ENCODE data around the gene PYGB.

The PYGB gene

GRCh38 chr20:25203871-25204320 is 44.0 kb upstream of the PYGB start:
- no peak for TF ChIP-seq CTCF (conservative IDR thresholded peaks at IDR 0.05; ENCODE audit: low read depth, low read length)
- no peak overlapping the region for H3K4me3 ChIP-seq (IDR thresholded peaks at IDR 0.05; ENCODE audit: insufficient read depth, low read depth, low read length)
- H3K4me1 ChIP-seq (ENCODE audit: low read depth, poor library complexity, severe bottlenecking) = peaks cover 10% of the 10 kb centered on the region
- no peaks in the 10 kb centered on the region for H3K36me3 ChIP-seq (ENCODE audit: insufficient read depth)
- H2AFZ ChIP-seq (ENCODE audit: low read depth) = no peak overlapping the region
- H3K9ac ChIP-seq = no peak overlapping the region
- no peaks in the 10 kb centered on the region for H4K20me1 ChIP-seq (ENCODE audit: insufficient read depth)
- H3K4me2 ChIP-seq = no peak overlapping the region
- no peak overlapping the region for H3K27ac ChIP-seq
- peaks cover 35% of the 10 kb centered on the region for H3K79me2 ChIP-seq (ENCODE audit: insufficient read depth, low read depth)
- no peaks in the 10 kb centered on the region for H3K27me3 ChIP-seq (ENCODE audit: insufficient read depth, low read depth)

GRCh38 chr20:25204550-25205276 is 43.2 kb upstream of the PYGB start:
- no peak for TF ChIP-seq CTCF (conservative IDR thresholded peaks at IDR 0.05; ENCODE audit: low read depth, low read length)
- Histone ChIP-seq H4K20me1 (ENCODE audit: insufficient read depth) (no peaks in the 10 kb centered on the region), H3K4me1 (ENCODE audit: low read depth, poor library complexity, severe bottlenecking) (peaks cover 6% of the 10 kb centered on the region), H3K36me3 (ENCODE audit: insufficient read depth) (no peaks in the 10 kb centered on the region), H3K4me2 (no peak overlapping the region), H3K27me3 (ENCODE audit: insufficient read depth, low read depth) (no peaks in the 10 kb centered on the region), H3K27ac (no peak overlapping the region), H2AFZ (ENCODE audit: low read depth) (no peak overlapping the region), H3K9ac (no peak overlapping the region), H3K79me2 (ENCODE audit: insufficient read depth, low read depth) (peaks cover 32% of the 10 kb centered on the region), H3K4me3 (IDR thresholded peaks at IDR 0.05; ENCODE audit: insufficient read depth, low read depth, low read length) (no peak overlapping the region)

- Histone ChIP-seq H3K9ac (no peak overlapping the region), H3K27ac (no peak overlapping the region), H3K4me1 (ENCODE audit: low read depth, poor library complexity, severe bottlenecking) (no peaks in the 10 kb centered on the region), H3K4me2 (no peak overlapping the region), H3K36me3 (ENCODE audit: insufficient read depth) (no peaks in the 10 kb centered on the region), H3K4me3 (IDR thresholded peaks at IDR 0.05; ENCODE audit: insufficient read depth, low read depth, low read length) (no peak overlapping the region), H3K79me2 (ENCODE audit: insufficient read depth, low read depth) (peaks cover 24% of the 10 kb centered on the region; the same call in 1 of the 2 replicates), H2AFZ (ENCODE audit: low read depth) (no peak overlapping the region), H4K20me1 (ENCODE audit: insufficient read depth) (no peaks in the 10 kb centered on the region), H3K27me3 (ENCODE audit: insufficient read depth, low read depth) (no peaks in the 10 kb centered on the region)
- no peak for TF ChIP-seq CTCF (conservative IDR thresholded peaks at IDR 0.05; ENCODE audit: low read depth, low read length)
These were observed 42.4 kb upstream of the PYGB start for GRCh38 chr20:25205277-25206062.

GRCh38 chr20:25206063-25206403 is 41.9 kb upstream of the PYGB start:
- peaks cover 18% of the 10 kb centered on the region; the same call in 1 of the 2 replicates for H3K79me2 ChIP-seq (ENCODE audit: insufficient read depth, low read depth)
- H3K4me2 ChIP-seq = no peak overlapping the region
- no peak for TF ChIP-seq CTCF (conservative IDR thresholded peaks at IDR 0.05; ENCODE audit: low read depth, low read length)
- H3K27me3 ChIP-seq (ENCODE audit: insufficient read depth, low read depth) = no peaks in the 10 kb centered on the region
- no peaks in the 10 kb centered on the region for H3K4me1 ChIP-seq (ENCODE audit: low read depth, poor library complexity, severe bottlenecking)
- H3K27ac ChIP-seq = no peak overlapping the region
- H3K4me3 ChIP-seq (IDR thresholded peaks at IDR 0.05; ENCODE audit: insufficient read depth, low read depth, low read length) = no peak overlapping the region
- H4K20me1 ChIP-seq (ENCODE audit: insufficient read depth) = no peaks in the 10 kb centered on the region
- no peak overlapping the region for H3K9ac ChIP-seq
- no peaks in the 10 kb centered on the region for H3K36me3 ChIP-seq (ENCODE audit: insufficient read depth)
- H2AFZ ChIP-seq (ENCODE audit: low read depth) = no peak overlapping the region

Data from KMS-11 (cell line).